AG08395 (cell line): ENCODE data around the gene FARP2.

ENCODE experiments used
- DNase-seq: peaks from one replicate; pipeline ENCODE4 v3.0.0; 2012; ENCODE audit warnings: mixed read lengths, low spot score

Gene FARP2

DNA sequence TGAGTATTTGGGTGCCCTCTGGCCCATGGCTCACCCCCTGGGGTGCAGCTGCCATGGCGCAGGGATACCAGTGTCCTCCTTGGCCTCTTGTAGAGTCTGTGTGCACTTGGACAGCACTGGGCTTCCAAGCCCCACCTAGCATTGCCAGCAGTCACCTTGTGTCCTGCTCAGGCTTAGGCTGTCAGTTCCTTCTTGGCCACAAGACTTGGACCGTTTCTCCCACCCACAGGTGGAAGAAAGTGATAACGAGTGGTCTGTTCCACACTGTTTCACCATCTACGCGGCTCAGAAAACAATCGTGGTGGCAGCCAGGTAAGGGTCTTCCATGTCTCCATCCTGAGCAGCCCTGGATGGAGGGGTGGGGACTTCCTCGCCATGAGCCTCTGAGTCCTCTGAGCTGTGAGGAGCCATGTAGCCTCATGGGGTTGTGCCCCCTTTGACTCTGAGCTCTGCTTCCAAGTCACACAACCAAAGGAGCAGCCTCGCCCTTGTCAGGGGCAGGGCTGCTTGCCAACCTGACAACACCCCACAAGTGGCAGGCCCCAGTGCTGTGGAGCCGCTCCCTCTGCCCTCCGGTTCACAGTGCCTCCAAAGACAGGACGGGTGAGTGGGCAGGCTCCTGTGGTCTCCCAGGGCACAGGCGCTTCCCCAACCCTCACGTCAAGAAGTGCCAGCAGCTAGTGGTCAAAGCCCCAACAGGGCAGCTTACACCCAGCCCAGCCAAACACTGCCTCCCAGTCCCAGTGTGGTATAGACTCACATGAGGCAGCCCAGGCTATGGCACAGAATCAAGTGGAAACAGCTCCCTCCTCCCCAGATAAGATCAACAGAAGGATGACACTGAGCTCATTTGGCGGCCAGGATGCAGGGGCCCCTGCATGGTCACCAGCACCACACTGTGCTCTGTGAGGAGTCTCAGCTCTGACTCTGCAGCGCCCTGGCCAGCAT lies 133.9 kb downstream of the FARP2 start:
- no peak for DNase-seq

DNA sequence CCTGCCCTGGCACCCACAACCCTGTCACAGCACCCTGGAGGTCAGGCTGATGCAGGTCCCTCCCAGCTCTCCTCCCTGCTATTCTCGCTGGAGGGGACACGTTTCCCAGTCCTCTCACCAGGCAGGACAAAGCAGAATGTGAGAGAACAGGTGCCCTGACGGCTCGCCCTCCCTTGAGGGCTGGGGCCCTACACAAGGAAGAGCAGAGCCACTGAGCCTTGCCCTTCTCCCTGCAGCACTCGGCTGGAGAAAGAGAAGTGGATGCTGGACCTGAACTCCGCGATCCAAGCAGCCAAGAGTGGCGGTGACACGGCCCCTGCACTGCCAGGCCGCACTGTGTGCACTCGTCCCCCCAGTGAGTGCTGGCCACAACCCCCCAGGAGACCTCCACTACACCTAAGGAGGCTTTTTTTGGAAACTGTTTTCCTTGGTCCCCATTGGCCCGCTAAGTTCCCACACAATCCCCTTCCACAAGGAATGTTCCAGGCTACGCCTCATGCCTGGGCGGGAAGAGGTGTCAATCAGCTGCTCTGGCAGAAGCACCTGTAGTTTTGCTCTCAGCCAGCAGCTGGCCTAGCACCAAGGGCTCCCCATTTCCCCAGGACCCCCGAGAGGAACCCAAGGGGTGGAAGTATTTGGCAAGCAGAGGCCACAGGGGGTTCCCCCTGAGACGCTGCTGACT lies 134.9 kb downstream of the FARP2 start:
- no peak for DNase-seq

DNA sequence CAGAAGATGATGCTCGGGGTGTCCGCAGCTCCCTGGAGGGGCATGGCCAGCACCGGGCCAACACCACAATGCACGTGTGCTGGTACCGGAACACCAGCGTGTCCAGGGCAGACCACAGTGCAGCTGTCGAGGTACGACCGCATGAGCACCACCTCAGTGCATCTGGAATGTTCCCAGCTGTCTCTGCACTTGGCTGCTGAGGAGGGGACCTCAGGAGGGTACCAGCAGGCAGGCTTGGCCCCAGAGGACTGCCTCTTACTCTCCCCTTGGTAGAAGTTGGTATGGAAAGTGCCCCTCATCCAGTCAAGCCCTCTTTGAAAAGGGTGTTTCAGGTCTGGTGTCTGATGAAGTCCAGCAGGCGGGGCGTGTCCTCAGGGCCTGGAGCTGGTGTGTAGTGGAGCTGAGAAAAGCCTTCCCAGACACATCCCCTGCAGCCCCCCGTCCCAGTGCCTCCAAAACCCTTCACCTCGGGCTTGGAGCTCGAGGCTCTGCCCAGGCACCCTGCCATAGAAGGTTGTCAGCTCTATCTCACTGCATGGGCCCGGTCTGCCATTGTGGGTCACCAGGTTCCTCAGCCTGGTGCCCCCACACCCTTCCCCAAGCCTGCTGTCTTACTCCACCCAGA lies 135.6 kb downstream of the FARP2 start:
- DNase-seq = no peak

DNA sequence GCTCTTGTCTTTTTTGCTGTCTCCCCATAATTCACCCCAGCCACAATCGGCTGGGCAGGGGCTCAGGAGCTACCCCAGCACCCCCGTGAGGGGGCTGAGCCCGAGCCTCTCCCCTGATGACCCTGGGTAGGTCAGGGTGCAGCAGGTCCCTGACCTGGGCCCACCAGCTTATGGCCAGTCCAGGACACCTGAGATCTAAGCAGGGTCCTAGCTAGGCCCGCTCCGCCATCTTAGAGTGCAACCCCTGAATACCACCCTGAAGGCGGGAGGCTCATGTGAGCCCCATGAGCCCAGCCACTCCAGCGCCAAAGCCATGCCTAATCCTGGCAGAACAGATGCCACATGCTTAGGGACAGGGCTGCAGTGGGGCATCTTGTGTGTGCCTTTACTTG lies 136.1 kb downstream of the FARP2 start:
- DNase-seq = no peak

DNA sequence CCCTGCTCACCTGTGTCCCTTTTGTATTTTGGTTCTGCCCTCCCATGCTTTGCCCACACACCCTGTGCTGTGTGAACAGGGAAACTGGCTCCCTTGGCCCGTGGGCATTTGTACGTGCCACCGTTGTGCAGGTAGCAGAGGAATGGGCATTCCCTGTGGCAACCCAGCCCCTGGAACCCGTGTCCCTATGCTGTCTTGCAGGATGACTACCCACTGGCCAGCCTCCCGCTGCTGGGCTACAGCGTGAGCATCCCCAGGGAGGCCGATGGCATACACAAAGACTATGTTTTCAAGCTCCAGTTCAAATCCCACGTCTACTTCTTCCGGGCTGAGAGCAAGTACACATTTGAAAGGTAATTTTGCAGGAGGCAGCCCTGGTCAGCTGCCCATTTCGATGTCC lies 137.0 kb downstream of the FARP2 start:
- DNase-seq = no peak

DNA sequence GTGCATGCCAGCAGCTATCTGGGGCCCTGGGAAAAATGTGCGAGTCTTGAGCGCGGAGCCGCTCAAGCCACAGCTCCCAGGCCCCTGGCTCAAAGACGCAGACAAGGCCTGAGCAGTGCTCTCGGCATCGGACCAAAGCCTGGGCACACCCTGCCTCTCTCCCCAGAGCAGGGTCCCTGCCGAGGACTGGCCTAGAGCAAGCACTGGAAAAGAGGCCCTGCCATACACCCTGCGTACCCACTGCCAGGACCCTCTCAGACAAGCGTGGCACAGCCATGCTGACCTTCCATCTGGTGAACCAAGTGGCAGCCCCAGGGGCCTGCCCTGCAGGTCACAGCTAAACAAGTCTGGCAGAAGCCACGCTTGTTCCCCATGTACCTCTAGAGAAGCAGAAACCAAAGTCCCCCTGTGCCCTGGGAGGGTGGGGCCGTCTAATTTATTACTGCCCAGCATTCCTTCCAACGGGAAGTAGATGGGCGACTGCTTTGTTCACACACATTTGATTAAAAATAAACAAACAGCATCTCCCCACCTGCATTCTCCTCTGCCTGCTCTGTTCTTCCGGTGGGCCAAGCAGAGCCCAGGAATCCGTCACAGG lies 138.3 kb downstream of the FARP2 start:
- DNase-seq = no peak

DNA sequence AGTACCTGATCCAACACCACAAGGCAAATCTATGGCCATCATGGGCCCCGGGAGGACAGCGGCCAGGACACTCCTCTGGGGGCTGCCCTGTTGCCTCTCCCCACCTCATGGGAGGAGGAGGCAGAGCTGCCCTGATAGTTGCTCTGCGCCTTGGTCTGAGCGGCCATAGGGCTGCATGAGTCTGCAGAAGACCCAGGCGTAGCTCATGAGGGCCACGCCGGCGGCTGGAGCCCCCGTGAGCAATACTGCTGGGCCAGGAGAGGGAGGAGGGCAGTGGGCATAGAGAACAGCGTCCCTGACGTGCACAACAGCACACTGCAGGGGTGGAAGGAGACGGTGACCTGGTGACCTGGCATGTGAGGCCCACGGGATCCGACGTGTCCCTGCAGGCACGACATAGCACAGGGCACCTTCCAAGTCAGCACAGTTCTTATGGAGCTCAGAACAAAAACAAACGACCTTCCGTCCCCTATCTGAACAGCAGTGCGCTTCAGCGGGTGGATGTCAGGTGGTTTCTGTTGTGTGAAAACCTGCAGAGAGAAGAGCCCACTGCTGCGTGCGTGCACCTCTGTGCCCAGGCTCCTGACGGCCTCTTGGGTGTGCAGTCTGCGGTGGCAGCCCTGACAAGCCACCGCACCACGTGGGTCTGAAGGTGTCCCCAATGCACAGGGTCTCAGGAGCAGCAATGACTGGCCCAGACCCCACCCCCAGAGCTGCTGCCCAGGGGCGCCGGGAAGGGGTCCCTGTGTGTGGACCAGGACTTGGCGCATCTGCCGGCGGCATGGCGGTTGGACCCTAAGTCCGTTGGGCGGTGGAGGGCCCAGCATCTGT lies 139.3 kb downstream of the FARP2 start:
- DNase-seq = no peak

DNA sequence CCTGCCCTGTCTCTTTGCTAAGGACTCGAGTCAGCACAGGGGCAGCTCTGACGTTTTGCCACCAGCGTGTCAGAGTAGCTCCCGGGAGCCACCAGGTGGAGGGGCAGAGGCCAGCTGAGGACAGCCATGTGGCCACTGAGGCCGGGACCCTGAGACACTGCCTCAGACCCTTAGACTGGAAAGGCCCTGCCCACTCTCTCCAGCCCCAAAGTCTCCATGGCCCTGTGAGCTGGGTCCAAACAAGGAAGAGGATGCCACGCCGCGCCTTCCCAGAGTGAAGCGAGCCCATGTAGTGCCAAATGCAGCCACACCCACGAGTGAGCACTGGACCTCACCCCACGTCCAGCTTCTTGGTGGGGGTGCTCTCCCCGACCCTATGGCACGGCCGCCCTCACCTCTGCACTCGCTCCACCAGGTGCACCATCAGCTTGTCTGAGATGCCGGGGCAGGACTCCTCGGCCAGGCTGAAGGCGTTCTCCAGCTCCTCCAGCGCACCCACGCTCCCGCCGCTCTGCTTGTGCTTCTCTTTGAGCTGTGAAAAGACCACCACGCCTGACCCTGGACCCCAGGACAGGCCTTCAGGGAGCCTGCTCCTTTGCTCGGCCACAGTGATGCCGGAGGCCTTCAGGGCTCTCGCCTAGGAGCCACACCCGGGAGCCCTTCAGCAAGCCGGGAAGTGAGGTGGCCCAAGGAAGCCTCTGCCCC lies 140.1 kb downstream of the FARP2 start:
- no peak for DNase-seq

DNA sequence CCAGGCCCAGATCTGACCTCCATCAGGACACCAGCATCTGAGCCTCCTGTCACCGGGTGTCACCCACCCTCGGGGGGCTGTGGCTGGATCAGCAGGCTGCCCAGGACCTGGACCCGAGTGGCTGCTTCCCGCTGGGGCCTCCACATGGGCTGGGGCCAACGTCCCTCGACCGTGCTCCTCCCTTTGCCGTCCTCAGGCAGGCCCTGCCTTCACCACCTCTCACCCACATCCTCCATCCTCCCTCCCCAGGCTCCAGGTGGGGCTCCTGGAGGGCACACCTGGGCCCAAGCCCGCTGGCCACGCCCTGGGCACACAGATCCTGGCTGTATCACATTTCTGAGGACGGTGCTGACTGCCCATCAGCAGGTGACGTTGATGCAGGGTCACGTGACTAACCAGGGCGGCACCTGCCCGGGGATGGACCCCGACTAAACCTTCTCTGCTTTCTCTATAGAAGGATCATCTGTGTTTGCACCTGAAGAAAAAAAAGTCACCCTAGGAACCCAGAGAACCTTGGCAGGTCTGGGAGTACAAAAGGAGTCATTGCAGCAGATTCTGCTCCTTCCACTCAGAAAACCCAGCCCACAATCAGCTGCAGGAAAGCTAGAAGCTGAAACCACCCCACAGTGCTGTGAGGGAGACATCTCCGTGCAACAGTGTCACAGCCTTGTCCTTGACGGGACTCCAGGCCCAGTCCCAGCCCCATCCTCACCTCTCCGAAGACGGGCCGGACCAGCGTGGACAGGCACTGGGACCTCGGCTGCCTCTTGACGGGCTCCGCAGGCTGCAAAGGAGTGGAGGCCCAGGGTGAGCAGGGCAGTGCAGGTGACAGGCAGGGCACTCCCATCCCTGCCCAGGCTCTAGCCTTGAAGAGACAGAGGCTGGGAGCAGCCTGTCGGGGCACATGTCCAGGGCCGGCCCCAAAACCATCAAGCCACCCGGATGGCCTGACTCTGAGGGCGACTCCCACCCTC lies 141.1 kb downstream of the FARP2 start:
- no peak for DNase-seq

DNA sequence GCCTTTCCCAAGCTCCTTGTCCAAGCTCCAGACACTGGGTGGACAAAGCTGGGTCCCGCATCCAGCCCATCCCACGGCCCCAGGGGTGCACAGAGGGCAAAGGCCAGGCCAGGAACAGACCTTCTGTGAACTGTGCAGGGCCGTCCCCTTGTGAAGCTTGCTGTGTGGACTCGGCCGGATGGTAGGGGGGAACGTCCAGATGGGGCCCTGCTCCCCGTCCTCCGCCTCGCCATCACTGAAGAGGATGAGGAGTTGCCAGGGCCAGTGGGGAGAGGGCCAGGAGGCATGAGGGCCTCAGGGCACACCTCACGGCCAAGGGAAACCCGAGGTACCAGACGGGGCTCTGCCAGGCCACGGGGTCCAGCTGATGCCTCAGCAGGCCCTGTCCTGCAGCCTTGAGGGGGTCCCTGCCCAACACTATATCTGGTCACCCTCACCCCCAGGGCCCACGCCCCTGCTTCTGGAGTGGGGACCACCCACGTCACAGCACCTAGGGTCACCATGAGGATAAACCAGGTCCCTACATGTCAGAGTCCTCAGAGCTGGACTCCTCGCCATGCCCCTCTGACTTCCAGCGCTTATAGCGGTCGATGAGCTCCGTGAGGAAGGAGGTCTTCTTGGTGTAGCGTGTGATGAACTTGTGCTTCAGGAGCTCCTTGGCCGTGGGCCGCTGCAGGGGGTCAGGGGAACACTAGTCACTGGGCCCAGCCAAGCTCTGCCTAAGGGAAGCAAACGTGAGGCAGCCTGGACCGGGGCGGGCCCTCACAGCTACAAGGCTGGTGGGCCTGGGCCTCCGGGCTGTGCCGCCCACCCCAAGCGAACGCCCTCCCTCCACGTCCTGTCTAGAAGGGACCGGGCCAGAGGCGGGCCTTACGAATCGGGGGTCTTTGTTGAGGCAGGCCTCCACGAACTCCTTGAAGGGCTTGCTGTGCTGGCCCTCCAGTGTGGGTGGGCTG lies 142.3 kb downstream of the FARP2 start:
- no peak for DNase-seq

DNA sequence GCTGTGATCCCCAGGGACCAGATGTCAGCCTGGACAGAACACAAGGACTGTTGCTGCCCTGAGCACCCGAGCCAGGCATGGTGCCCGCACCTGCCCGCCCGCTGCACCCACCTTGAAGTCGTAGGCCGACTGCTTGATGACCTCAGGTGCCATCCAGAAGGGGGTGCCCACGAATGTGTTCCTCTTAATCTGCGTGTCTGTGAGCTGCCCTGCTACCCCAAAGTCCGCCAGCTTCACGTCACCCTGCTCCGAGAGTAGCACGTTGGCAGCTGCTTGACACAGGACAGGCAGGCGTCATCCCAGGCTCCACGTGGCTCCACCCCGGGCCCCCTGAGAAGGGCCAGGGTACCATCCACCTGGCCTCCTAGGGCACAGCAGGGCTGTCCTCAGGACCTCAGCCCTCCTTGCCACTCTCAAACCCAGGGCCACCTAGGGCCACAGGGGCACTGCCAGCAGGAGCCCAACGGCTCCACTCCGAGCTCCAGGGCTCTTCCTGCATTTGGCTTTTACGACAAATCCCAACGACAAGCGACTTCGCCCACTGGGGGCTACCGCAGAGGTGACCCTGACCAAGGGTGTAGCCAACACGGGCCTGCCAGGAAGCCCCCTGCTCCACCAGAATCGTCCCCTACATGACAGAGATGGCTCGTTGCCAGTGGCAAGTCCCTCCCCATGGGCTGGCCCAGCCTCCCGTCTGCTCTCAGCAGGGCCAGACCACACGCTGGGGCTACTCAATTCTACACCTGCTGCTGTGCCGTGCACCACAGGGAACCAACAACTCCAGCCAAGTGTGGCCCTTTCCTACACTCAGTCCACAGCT lies 143.3 kb downstream of the FARP2 start:
- no peak for DNase-seq

DNA sequence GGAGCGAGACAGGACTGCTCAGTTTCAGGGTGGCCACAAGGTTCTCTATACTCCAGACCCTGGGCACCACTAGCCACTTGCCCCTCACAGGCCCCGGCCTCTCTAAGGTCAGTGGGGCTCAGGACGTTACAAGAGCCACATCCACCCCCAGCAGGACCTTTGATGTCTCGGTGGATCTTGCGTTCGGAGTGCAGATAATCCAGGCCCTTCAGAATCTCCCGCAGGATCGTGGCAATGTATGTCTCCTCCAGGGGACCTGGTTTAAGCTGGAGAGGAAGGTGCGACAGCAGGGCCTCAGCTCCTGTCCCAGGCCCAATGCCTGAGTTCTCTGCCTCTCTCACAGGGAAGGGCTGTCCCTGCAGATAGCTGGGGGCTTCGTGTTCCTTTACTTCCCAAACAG lies 143.9 kb downstream of the FARP2 start:
- DNase-seq = no peak

DNA sequence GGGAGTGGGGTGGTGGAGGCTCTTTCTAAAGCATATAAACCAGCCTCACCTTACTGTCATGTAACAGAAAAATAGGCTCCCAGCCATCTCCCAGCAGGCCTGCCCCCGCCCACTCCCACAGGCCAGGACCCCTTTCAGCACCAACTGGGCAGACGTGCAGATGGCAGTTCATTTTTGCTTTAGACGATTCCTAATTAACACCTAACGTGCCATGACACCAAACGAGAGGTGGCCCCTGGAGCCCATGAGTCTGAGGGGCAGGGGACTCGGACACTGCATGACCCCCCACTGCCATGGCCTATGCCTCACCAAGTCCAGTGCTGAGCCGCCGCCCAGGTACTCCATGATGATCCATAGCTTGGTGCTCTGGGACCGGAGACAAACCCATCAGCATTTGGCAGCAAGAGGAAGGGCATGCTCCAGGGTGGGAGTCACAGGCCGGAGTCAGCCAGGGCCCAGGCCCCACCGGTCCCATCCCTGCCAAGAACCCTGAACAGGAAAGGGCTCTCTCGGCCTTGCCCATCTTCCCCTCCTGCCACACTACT lies 144.4 kb downstream of the FARP2 start:
- DNase-seq = no peak

DNA sequence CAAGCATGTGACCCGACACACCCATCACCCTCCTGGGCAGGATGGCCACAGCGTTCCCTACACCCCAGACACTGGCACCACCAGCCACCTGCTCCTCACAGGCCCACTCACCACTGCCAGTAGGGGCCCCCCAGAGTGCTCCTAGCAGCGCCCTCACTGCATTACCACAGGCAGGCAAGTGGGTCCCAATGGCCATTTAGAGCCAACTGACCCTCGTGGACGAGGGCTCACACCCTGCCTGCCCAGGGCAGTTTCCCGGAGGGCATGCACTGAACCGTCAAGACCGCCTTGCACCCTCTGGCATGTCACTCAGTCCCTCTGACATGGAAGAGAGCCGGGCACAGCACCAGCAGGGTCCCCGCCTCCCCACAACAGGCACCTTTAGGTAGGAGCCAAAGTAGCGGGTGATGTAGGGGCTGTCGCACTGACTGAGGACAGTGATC lies 145.0 kb downstream of the FARP2 start:
- no peak for DNase-seq

DNA sequence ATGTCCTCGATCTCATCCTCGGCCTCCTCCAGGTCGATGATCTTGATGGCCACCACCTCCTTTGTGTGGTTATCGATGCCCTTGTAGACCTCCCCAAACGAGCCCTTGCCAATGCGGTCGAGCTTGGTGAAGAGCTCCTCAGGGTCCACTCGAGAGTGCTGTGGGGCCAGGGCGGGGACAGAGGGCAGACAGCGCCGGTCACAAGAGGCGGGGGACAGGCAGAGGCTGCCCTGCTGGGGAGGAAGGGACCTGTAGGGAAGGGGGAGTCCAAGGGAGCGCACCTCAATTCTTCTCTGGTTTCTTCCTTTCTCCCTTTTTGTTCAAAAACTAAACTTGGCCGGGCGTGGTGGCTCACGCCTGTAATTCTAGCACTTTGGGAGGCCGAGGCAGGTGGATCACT lies 145.5 kb downstream of the FARP2 start:
- DNase-seq = no peak

DNA sequence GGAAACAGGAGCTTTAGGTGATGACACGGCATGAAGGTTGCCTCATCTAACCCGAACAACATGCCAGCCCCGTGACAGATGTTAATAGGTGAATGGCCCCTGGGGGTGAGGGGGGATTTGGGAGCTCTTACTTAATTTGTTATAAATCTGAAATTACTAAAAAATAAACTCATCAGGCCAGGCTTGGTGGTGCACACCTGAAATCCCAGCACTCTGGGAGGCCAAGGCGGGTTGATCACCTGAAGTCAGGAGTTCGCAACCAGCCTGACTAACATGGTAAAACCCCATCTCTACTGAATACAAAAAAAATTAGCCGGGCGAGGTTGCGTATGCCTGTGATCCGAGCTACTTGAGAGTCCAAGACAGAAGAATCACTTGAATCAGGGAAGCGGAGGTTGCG lies 146.2 kb downstream of the FARP2 start:
- no peak for DNase-seq

DNA sequence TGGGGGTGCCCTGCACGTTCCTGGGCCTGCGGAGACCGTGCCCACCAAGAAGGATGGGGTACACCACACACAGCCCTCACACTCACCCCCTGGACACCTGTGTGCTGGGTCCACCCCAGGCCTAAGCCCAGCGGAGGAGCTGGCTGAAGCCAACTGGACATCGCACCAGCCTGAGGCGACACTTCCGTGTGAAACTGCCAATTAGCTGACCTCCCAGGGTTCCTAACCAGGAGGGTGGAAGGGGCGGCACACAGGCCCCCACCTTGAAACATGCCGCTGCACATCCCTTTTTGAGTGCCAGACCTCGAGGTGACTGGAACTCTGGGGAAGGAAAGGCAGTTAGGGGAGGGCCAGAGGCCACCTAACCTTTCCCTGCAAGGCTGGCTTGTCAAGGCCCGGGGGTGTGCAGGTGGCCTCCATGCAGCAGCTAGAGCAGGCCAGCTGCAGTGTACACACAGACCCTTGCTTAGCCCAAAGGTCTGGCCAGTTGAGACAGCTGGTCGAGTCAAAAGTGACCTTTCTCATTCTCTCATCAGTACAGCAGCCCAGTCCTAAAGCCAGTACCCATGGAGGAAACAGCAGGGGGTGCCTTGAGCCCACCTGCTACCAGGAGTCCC lies 147.8 kb downstream of the FARP2 start:
- no peak for DNase-seq
